Activated CD4-positive, alpha-beta T cell treated with anti-CD3 and anti-CD28 coated beads for 48 hours (primary cell): ENCODE measurements around the gene CLEC16A.
A peak's percentile ranks its signal among the peaks of the same experiment; 100 is the strongest.
"Not testable (repeated sequence)": the region's sequence is repeated elsewhere in the genome, so short reads cannot be mapped to it uniquely, and the experiment has no call there.

Experiments
- DNase-seq: peaks from one replicate; pipeline ENCODE4 v3.0.0-alpha.2; 2020

The CLEC16A gene

DNA sequence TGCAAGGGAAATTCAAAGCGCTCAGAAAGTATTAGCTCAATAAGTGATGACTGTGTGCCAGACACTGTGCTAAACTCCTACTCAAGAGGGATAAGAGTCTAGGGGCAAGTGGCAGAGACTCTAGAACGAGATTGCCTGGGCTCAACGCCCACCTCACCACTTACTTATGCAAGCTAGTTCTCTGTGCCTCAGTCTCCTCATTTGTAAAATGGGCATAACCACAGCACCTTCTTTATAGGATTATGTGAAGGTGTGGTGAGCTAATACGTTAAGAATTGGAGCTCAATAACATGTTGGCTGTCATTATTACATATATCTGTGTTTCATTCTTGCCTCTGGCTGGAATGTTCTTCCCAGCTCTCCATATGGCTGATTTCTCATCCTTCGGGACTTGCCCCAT lies 17.5 kb upstream of the CLEC16A start:
- no peak for DNase-seq

DNA sequence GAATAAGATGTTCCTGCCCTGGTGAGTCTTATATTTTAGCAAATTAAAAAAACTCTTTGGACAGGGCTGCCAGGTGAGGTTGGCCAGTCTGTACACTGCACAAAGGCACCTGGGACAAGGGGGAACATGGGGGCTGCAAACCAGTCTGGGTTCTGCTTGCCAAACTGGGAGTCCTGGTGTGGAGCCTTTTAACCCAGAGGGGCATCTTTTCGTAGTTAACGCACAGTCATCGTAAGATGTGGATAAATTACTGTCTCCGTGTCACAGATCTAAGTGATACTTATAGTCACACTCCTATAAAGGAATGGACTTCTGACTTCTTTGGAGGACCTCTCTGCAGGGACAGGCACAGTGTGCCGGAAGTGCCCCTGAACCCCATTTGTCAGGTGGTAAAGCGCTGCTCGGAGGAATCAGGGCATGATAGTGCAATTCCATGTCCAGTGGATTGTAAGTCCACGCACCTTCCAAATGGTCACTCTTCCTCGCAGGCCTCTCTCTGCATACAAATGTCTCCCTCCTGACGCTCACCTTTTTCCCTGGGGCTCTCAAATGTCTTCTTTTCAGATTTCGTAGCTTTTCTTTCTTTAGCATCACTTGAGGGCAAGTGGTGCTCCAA lies 16.8 kb upstream of the CLEC16A start:
- DNase-seq, result no peak

DNA sequence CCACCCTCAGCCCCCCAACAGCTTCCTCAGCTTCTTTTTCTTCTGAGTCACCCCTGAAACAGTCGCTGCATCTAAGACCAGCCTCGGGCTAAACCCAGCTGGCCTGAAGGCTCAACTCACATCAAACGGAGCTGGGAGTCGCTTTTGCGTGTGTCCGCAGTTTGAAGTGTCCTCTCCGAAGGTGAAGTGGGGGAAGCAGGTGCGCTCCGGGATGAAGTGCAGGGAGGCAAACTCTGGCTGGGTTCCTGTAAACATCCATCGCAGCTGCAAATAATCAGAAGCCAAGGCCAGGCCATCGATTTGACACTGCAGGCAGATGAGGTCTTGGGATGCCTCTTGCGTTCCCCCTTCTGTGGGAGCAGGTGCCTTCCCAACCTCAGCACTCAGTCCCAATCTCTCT lies 15.3 kb upstream of the CLEC16A start:
- DNase-seq, result not testable (repeated sequence)

DNA sequence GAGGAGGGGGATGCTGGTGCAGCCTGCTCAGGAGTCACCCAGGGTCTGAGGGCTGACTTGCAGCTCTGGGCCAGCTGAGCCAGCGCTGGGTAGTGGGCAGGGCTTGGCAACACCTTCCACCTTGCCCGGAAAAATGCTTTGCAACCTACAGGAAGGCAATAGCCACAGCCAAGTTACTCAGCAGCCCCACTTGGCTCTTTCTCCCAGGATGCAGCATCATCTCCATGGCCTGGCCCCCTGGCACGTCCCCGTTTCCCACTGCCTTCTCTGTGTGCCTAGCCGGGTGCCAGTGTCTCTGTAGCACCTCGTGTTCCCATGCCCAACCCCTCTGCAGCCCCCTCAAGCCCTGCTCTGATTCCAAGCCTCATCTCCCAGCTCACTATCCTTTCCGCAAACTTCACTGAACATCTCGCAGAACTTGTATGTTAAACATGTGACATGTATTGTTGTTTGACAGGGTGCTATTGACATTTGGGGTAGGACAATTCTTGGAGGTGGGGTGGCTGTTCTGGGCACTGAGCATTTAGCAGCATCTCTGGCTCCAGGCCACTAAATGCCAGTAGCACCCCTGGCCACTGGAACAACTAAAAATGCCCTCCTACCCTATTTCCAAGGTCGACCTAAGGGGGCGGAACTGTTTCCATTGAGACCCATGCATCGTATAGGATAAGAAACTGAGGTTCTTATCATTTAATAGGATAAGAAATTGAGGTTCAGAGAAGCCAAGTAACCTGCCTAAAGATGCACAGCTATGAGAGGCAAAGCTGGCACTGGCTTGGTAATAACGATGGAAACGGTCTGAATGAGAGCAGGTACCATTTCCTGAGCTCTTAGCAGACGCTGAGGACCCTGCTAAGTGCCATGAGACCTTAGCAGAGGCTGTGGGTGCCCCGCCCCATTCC lies 14.3 kb upstream of the CLEC16A start:
- no peak for DNase-seq

DNA sequence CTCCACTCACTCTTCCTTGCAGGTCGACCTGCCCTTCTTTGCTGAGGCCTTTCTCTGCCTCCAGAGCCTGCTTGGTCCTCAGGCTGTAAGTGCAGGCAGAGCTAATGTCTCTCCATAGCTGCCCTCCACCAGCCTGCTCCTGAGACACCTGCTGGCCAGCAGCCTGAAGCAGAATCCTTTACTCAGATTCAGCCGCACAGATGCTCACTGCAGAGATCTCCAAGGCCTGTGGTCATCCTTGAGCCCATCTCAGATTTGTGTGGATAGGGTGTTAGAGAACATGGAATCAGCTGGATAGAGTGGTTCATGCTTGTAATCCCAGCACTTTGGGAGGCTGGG lies 13.6 kb upstream of the CLEC16A start:
- no peak for DNase-seq

DNA sequence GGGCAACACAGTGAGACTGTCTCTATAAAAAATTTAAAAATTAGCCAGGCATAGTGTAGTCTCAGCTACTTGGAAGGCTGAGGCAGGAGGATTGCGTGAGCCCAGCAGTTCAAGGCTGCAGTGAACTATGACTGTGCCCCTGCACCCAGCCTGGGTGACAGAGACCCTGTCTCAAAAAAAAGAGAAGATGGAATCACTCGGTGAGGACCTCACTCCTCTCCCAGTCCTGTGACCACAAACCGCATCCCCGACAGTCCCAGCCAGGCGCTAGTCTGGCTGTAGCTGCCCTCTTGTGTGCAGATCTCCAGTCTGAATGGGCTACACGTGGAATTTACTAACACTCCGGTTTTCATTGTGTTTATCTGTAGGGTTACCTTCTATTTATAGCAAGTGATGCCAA lies 13.2 kb upstream of the CLEC16A start:
- no peak for DNase-seq

DNA sequence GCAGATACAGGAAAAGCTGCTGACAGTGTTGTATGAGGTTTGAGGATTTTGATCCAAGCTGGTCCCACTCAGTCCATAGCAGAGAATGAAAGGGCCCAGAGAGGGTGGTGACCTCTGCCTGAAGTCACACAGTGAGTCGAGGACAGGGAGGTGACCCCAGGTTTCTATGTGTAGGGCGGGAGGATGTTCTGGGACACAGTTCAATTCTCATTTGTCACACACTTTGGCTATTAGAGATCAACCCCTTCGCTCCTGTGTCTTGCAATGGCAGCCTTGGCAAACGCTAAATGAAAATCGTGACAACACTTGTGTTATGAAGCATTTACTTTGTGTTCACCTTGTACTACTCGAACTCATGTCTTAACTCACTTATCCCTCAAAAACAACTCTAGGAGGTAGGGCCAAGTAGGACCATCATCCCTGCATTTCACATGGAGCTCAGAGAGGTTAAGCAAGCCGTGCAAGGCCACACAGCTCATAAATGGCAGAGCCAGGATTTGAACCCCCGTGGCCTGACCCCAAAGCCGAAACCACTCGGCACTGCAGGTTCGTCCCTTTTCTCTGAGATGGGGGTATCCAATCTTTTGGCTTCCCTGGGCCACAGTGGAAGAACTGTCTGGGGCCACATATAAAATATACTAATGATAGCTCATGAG lies 12.3 kb upstream of the CLEC16A start:
- DNase-seq, result no peak

DNA sequence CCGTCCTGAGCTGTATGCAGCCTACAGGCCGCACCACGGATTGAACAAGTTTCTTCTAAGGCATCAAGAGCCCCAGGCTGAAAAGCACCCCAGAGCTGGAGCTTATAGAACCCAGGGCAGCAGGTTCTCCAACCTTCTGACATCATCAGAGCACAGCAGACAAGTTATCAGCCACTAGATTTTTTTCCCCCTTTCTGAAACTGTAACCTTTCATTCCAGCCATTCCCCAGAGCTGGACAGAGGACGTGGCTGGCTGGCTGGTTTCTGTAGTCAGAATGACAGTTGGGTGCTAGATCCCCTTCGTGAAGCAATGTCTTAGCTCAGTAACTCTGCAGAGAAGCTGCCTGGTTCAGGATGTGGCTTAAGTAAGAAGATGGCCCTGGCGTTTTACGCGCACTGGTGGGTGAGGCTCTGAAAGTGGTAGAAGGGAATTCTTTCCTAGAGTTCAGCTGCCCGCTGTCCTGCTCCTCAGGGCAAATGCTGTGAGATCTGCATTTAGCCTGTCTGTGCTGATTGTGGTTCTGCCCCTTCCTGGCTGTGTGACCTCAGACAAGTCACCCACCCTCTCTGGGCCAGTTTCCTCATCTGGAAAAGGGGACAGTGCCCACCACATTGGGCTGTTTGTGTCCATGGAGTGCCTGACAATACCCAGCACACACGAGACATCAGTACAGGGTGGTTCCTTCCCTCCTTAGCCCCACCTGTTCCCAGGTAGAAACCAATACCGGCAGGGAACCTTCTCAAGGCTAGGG lies 11.2 kb upstream of the CLEC16A start:
- DNase-seq, result no peak

DNA sequence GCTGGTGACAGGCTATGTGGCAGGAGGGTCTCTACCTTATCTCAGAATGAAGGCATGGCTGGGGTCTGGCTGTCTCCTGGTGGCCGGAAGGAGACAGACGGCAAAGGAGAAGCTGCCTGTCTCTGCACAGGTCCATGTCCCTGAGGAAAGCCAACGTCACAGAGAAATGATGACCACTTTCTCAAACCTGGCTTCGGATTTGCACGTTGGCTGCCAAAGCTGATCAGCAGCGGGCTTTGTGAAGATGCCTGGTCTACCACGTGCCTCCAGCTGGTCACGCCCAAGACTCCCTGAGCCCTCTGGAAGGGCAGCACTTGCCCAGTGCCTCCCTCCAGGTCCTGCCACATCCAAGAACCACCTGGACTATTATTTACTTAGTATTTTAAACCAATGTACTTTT lies 10.5 kb upstream of the CLEC16A start:
- no peak for DNase-seq

DNA sequence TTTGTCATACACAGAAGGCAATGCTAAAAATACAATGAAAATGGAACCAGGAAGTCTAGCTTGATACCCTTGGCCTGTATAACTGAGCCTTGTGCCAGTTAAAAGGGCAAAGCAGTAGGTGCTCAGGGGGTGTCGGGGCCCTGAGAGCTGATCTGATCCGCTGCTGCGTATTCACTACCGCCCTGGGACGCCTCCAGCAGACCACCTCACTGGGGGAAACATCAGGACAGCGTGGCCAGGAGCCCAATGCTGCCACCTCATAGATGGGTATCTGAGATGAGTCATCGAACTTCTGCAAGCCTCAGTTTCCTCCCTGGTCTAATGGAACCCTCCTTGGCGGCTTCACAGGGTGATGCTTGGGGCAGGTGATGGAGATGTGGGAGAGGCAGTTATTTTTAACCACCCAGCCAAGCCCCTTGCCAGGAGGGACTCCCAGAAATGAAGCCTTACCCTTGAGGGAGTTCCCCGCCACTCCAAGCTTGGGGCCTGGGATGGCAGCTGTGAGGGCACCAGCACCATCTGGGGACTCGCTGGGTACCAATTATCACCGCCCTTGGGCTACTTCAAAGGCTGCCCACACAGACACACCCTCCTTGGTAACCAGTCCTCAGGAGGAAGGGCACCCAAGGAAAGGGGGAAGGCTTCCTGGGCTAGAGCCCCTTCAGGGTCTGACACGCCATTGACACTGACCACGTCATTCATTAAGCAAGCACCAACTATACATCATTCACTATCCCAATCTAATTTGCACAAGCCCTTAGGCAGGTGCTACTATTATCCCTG lies 9.8 kb upstream of the CLEC16A start:
- DNase-seq, result no peak

DNA sequence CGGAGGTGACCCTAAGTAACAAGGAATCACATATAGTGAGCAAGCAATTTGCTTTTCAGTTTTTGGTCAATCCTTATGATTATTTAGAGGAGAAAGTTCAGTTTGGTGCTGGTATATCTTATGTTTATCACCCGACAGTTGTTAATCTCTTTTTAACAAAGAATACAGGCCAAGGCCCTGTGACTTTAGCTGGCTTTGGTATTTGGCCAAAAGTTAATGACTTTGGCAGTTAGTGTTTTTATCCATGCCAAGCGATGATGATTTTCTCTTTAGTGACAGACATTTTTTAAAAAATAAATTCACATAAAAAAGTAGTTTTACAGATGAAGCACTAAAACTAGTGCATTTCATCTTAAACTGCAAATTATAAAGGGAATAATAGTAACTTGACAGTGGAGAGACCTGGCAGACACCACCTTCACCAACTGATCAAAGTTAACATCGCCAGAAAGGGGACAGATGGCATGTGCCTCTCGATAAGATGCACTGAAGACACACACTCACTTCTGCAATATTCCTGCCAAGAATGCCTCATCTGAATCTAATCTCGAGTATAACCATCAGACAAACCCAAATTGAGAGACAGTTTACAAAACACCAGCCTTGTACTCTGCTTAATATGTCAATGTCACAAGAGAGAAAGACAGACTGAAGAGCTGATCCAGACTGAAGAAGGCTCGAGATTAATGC lies 9.0 kb upstream of the CLEC16A start:
- DNase-seq, result no peak

DNA sequence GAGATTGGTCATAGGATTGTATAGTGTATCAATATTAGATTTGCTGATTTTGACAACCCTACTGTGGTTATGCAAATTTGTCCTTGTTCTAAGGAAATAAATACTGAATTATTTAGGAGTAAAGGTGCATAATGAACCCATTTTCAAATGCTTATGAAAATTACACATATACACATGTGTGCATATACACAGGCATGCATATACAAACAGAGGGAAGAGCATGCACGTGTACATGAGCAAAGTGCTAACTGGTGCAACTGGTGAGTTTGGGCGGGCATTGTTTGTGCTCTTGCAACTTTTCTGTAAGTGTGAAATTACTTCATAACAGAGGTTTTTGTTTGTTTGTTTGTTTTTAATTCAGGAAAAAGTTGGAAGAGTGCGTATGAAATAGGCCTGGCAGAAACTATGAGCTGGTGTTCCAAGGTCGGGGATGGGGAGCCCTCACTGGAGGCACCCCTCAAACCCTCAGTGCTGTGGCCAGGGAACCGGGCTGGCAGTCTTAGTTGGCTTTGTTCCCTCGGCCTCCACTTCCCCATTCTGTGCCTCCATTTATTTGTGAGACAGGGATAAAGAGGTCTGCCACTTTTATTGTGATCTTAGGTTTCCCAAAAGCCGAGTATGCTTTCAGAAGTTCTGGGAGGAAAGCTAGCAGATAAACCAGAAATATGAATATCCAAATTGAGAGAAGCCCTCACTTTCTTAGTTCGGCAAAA lies 7.9 kb upstream of the CLEC16A start:
- DNase-seq, result no peak

DNA sequence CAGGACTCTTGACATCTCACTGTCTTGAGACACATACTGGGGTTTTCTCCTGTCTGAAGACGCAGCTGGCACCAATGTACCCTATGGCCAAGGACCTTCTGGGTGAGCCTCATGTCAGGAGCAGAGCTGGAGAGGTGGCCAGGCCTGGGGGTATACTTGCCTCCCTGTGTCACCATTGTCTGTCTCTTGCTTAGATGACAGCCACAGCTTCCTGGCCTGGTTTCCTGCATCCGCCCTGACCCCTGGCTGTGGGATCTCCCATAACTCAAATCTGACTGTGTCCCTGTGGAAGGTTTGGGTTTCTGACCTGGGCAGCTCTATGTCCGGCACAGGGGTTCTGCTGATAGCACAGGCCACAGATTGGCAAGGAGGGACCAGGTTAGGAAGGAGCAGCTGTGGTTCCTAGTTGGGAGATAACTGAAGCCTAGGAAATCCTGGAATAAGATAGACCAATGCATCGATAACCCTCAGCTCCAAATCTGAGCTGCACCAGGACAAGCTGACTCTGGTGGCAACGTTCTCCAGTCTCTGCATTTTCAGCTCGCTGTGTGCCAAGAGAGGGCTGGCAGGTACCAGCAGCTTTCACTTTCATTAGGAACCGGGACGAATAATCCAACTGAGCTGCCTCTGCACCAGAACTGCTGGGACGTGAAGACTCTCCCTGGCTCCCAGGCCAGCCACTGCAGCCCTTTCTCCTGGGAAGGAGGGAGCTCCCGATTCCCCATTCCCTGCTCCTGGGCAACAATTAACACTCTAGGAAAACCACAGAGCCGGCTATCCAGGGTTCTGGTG lies 7.1 kb upstream of the CLEC16A start:
- no peak for DNase-seq

DNA sequence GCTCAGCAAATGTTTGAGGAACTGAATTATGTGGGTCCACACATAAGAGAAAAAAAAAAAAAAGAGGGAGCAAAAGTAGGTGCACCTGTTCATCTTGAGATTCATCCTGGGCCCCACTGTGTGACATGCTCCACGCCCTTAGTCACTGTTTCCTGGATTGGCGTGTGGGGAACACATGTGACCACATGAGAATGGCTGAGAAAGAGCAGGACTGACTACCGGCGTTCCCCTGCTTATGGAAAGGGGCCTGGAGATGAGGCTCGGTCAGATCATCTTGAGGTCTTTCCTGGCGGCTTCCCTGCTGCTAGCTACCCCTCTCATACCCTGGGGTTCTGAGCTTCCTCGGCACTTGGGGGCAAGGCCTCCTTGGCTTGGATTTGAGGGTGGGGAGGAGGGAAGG lies 6.0 kb upstream of the CLEC16A start:
- DNase-seq, result peak; percentile 60

DNA sequence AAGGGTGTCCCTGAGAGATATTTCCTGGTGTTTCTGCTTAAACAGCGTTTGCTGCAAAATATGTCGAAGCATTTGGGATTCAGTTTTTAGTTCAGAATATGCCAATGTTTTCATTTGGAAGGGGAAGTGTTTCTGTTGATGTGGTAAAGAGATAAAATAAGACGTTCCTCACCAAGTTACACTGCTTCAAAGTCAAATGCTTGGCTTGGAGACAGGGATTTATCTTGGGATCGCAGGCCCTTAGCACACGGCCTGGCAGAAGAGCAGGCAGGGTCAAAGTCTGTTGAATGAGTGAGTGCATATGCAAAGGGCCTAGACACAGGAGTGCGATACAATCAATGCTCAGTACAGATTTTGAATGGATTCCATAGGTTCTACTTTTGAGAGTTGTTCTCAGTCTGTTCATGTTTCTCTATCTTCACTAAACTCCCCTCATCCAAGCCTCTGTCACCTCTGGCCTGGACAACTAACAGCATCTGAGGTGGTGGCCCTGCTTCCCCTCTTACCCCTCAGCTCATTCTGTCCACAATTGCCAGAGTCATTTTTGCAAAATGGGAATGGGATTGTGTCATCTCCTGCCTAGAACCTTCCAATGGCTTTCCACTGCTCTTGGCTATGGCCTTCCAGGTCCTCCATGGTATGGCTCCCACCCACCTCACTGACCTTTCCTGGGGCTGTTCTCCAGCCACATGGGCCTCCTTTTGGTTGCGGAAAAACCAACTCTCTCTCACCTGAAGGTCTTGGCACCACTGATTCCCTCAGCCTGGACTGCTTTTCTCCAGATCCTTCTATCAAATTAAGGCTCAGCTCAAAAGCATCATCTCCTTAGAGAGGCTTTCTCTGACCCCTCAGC lies 5.3 kb upstream of the CLEC16A start:
- no peak for DNase-seq

DNA sequence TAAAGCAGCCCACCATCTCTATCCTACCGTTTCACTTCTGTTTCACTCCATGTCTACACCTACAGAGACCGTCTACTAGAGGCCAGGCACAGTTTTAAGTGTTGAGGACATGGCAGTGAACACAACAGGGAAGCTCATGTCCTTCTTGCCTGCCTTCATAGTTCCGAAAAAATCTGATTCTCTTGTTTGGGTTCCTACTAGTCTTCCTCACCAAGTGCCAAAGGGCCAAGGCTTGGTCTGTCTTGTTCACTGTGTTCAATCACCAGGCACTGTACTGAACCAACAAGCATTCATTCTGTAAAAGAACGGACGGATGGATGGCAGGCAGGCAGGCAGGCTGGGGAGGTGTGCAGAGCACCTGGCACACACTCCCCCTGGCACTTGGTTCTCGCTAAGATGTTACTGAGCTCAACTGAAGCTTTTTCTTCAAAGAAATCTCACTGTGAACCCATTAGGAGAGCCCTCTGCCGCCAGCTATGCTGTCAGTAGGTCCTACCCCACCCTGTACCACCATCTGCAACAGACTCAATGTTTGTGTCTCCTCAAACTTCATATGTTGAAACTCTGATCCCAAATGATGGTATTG lies 4.6 kb upstream of the CLEC16A start:
- no peak for DNase-seq

DNA sequence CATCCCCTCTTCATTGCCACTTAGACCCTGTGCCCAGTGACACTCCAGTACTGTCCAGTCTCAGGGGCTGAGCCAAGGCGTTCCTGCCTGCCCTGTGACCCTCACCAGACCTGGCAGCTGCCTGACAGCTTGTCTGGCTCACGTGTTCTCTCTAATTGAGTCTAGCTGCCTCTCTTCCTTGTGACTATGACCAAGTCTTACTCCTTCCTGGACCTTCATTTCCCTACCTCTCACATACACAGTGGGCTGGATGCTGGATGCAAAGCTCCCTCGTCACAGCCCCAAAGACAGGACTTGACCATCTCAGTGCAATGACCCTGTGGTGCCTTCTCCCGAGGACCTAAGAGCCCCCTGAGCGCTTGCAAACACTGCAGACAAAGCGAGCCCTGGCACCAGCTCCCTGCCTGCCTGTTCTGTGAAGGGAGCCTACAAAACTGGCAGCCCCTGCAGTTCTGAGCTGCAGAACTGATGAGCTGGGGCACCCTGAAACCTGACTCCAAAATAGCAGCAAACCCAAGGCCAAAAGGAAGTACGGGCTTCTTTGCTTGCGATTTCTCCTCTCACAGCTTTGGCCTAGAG lies 3.8 kb upstream of the CLEC16A start:
- peak; percentile 21 for DNase-seq

DNA sequence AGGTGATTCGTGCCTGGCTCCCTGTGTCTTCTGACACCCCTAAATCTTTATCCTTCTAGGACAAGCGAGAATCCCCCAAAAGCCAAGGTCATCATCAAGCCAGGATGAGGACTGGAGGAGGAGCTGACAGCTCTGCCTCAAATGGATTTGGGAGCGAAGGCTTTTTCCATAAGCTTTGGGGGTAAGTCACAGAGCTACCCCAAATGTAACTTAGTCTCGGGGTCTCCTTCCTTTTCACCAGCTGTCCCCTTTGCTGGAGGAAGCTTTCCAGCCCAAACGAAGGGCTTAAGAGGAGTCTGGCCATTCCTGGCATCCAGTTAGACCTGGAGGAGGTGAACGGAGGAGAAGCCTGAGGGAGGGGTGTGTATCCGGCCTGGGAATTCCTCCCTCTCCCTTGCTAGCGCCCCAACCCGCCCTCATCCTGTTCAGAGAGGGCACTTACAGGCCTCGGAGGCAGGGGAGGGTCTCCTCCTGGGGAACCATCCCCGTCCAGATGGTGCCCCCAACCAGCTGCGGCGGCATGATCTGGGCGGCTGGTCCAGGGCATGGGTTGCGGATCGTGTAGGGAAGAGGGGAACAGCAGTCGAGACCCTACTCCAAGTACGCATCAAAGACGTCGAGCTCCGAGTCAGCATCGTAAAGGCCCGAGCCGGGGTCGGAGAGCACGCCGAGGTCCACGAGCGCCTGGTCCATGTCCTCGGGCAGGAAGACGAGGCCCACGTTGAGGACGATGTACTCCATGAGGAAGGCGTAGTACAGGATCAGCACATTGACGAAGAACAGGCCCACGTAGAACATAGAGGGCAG lies 3.0 kb upstream of the CLEC16A start:
- DNase-seq, result peak; percentile 19
